ENCODE data around the gene SNX27. TPM values are rescaled to one million over a fixed set of nuclear protein-coding genes. Genes with fewer than 3 reads are reported as not detected.

The SNX27 gene
- total RNA-seq, 2 donors from 2014 or later = 41.2 to 47.3 TPM

- Histone ChIP-seq H3K4me3 (ENCODE audit: low read length) (peak overlapping the region; percentile 9), H3K27ac (ENCODE audit: low read depth, low read length) (no peak overlapping the region), H3K9ac (ENCODE audit: extremely low read depth, low read length, poor library complexity, severe bottlenecking) (no peak overlapping the region), H3K27me3 (ENCODE audit: control insufficient read depth, insufficient read depth, low read length, poor library complexity, severe bottlenecking) (no peaks in the 10 kb centered on the region), H3K36me3 (ENCODE audit: control insufficient read depth, insufficient read depth, low read length) (no peaks in the 10 kb centered on the region), H3K9me3 (ENCODE audit: control insufficient read depth, low read length) (no peaks in the 10 kb centered on the region), H3K4me1 (ENCODE audit: control insufficient read depth, insufficient read depth, low read length) (peaks cover 4% of the 10 kb centered on the region)
- H3K4me3 Mint-ChIP-seq = no peak overlapping the region
- DNase-seq = no peak
- TF ChIP-seq CTCF (conservative IDR thresholded peaks at IDR 0.05) = no peak
- peaks cover 3% of the 10 kb centered on the region for H3K36me3 Mint-ChIP-seq (ENCODE audit: low read depth)
- no peaks in the 10 kb centered on the region for H3K9me3 Mint-ChIP-seq
- 86% methylated on average over 2 of the region's 2 CpGs; no CpG with 5 or more reads in 1 of the 2 experiments for WGBS, 2 experiments (ENCODE audit: insufficient coverage in 1 of 2, insufficient read length in 1 of 2)
- peak overlapping the region; percentile 14 for H3K27ac Mint-ChIP-seq
- H3K27me3 Mint-ChIP-seq (ENCODE audit: insufficient read depth) = no peaks in the 10 kb centered on the region
- H3K4me1 Mint-ChIP-seq = peaks cover 27% of the 10 kb centered on the region
Measured at GRCh38 chr1:151620286-151620685, 8.4 kb downstream of the SNX27 start.

- Mint-ChIP-seq H3K9me3 (no peaks in the 10 kb centered on the region), H3K27ac (peak overlapping the region; percentile 37), H3K27me3 (ENCODE audit: insufficient read depth) (no peaks in the 10 kb centered on the region), H3K36me3 (ENCODE audit: low read depth) (peaks cover 8% of the 10 kb centered on the region), H3K4me3 (no peak overlapping the region), H3K4me1 (peaks cover 25% of the 10 kb centered on the region)
- Histone ChIP-seq H3K27ac (ENCODE audit: low read depth, low read length) (no peak overlapping the region), H3K9me3 (ENCODE audit: control insufficient read depth, low read length) (no peaks in the 10 kb centered on the region), H3K4me1 (ENCODE audit: control insufficient read depth, insufficient read depth, low read length) (peaks cover 4% of the 10 kb centered on the region), H3K27me3 (ENCODE audit: control insufficient read depth, insufficient read depth, low read length, poor library complexity, severe bottlenecking) (no peaks in the 10 kb centered on the region), H3K4me3 (ENCODE audit: low read length) (no peak overlapping the region), H3K36me3 (ENCODE audit: control insufficient read depth, insufficient read depth, low read length) (no peaks in the 10 kb centered on the region), H3K9ac (ENCODE audit: extremely low read depth, low read length, poor library complexity, severe bottlenecking) (no peak overlapping the region)
- TF ChIP-seq CTCF (conservative IDR thresholded peaks at IDR 0.05) = no peak
- WGBS, 2 experiments (ENCODE audit: insufficient coverage in 1 of 2, insufficient read length in 1 of 2) = 92 to 96% methylated on average over 1 of the region's 2 CpGs
- no peak for DNase-seq
Measured at GRCh38 chr1:151621351-151621750, 9.5 kb downstream of the SNX27 start.

GRCh38 chr1:151624783-151625182 lies 12.9 kb downstream of the SNX27 start:
- peaks cover 17% of the 10 kb centered on the region for H3K36me3 Mint-ChIP-seq (ENCODE audit: low read depth)
- H3K27ac ChIP-seq (ENCODE audit: low read depth, low read length) = no peak overlapping the region
- H3K4me1 ChIP-seq (ENCODE audit: control insufficient read depth, insufficient read depth, low read length) = no peaks in the 10 kb centered on the region
- no peaks in the 10 kb centered on the region for H3K9me3 ChIP-seq (ENCODE audit: control insufficient read depth, low read length)
- H3K9me3 Mint-ChIP-seq = no peaks in the 10 kb centered on the region
- no peak overlapping the region for H3K27ac Mint-ChIP-seq
- no peak overlapping the region for H3K4me3 ChIP-seq (ENCODE audit: low read length)
- no peak overlapping the region for H3K4me3 Mint-ChIP-seq
- no peak for DNase-seq
- H3K36me3 ChIP-seq (ENCODE audit: control insufficient read depth, insufficient read depth, low read length) = peaks cover 19% of the 10 kb centered on the region
- no peak for TF ChIP-seq CTCF (conservative IDR thresholded peaks at IDR 0.05)
- peaks cover 11% of the 10 kb centered on the region for H3K4me1 Mint-ChIP-seq
- H3K27me3 ChIP-seq (ENCODE audit: control insufficient read depth, insufficient read depth, low read length, poor library complexity, severe bottlenecking) = no peaks in the 10 kb centered on the region
- H3K27me3 Mint-ChIP-seq (ENCODE audit: insufficient read depth) = no peaks in the 10 kb centered on the region
- 93 to 100% methylated on average over 3 of the region's 3 CpGs for WGBS, 2 experiments (ENCODE audit: insufficient coverage in 1 of 2, insufficient read length in 1 of 2)
- no peak overlapping the region for H3K9ac ChIP-seq (ENCODE audit: extremely low read depth, low read length, poor library complexity, severe bottlenecking)
